GM18909 (cell line): ENCODE measurements around the gene PDGFB.

Experiments used
- ATAC-seq: cut with Tn5 transposase; IDR thresholded peaks from one replicate; pipeline ENCODE4 v1.9.1; 2021; ENCODE audit warnings: mild to moderate bottlenecking; ENCODE audit not compliant: unreplicated experiment, poor library complexity

The PDGFB gene

DNA sequence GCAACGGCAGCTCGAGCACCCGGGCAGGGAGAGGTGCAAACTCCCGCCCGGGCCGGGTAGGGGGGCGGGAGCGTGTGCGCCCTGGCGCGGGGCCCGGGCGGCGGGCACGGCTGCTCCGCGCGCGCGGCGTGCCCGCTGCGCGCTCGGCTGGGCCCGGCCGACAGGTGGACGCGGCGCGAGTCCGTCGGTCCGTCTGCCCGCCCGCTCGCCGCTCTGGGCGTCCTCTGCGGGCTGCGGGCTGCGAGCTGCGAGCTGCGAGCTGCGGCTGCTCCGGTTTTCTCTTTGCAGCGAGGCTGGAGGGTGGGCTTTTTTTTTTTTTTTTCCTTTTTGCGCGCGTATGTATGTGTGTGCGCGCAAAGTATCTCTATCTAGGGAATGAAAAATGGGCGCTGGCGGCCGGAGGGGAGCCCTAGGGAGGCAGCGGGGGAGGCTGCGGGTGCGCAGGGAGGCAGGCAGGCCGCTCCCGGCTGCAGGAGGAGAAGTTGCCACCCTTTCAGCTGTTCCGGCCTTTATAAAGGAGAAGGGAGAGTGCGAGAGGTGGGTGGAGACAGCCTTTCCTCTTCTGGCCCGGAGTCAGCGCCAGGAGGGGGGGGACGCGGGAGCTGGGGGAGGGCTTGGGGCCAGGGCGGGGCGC is at the start of gene PDGFB:
Gene PDGFB (minus strand): TSS at position 487 of the 634 bp plus-strand sequence. CDS start 1,019 bp downstream, outside the sequence.
- no peak for ATAC-seq

DNA sequence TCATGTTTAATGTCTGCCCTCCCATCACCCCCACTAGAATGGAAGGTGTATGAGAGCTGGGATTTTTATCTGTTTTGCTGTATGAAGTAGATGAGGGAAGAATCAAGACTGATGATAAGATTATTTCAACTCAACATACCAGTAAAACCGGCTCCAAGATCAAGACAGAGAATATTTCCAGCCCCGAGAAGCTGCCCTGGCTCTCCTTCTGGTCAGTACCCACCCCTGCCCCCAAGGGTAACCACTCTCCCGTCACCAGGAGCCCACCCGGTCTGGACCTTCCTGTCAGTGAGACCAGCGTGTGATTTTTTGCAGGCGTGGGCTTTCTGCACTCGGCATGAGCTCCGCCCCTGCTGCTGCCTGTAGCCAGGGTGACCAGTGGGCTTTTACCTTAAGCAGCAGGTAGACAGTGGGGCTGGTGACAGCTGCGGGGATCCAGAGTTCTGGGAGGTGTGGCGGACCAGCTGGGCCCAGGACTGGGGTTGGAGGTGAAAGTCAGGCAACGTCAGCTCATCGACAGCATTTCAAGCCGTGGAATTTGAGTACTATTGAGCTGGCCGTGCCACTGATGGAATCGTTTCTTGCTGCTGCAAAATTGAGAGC is 49.1 kb upstream of the PDGFB start:
- no peak for ATAC-seq

DNA sequence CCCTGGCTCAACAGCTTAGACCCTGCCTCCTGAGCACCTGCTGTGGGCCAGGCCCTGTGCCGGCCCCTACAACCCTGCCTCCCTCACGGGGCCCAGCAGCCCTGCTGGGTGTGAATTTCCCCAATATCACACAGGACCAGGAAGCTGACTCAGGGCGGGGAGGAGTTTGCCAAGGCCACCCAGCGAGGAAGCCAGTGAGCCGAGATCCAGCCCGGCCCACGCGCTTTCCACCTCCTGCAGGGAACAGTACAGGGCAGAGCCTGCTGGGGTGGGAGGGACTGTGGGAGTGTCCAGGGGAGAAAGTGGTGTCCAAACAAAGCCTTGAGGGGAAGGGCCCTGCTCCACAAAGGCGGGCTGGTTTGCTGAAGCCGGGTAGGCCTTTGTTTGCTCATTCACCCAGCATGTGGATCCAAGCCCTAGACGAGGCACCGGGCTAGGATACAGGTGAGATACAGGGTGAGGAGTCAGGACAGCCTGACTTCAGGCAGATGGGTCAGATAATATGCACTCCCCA is 47.8 kb upstream of the PDGFB start:
- ATAC-seq = no peak

DNA sequence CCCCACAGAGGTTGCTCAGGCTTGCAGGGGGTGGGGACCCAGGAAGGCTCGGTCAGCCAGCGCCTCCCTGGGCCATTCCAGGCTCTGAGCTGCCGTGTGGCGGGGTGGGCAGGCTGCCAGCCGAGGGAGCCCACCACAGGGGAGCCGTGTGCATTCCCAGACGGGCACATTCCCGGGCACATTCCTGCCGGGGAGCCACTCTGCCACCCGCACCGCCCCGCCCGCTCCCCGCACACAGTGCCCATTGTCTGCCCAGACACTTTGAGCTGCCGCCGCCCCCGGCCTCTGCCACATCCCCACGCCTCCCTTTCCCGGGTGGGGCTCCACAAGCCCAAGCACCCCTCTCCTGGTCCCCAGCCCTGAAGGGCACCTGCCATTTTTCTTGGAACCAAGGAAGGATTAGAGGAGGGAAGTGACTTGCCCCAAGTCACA is 47.3 kb upstream of the PDGFB start:
- ATAC-seq = no peak

DNA sequence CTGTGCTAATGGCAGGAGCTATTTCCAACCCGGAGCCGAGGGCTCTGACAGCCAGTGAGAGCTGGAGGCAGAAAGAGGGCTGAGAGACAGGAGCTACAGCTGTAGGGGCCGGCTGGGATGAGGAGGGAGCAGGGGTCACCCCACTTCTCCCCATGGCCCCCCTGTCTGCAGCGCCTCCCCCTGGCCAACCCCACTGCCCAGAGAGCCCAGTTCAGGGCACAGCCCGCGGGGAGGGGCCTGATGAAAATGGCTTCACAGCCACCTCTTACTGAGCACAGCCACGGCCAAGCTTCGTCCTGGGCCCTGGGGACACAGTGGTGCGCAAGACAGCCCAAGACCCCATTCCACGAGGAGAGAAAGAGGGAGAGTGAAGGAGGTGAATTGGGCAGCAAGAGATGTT is 46.7 kb upstream of the PDGFB start:
- ATAC-seq = no peak

DNA sequence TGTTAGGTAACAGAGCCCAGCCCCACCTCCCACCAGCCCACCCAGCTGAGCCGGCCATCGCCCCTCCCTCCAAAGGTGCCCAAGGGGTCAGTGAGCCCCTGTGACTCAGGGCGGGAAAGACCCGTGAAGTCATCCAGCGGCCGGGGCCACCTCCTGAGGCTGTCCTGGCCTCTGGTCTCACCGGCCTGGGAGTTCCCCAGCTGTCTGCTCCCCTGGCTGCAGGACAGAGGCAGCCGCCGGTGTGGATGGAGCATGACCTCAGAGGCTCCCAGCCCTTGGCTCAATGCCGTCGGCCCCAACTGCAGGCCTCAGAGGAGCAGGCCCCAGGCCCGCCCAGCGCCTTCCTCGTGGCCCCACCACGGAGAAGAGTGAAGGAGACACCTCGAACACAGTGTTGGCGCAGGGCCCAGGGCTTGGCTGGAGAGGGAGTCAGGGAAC is 46.0 kb upstream of the PDGFB start:
- no peak for ATAC-seq

DNA sequence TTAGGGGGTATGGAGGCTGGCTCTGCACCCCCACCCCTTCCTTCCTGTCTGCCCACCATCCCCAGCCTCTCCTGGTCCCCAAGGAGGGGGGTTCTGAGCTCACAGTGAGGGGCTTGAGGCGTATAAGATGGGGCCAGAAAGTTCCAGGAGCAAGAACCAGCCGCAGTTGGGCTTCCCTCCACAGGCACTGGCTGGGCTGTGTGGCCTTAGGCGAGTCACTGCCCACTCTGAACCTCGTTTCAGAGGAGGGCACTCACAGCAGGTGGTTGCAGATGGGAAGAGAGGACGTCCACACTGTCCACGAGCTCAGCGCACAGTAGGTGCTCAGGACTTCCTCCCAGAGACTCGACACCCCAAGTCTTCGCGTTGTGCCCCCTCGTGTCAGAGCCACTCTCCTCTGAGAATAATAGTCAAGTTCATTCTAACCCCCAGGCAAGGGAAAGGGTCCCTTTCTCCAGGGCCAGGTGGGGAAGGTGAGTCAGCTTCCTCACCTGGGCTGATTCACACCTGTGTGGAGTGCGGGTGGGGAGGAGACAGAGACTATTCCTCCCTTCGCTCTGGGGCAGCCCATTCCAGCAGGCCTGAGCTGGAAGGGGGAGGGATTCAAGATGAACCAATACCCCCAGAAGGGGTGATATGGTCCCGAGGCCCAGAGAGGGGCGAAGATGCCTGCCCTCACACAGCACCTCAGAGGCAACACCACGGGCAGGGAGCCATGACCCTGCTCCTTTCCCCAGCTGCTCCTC is 45.4 kb upstream of the PDGFB start:
- no peak for ATAC-seq

DNA sequence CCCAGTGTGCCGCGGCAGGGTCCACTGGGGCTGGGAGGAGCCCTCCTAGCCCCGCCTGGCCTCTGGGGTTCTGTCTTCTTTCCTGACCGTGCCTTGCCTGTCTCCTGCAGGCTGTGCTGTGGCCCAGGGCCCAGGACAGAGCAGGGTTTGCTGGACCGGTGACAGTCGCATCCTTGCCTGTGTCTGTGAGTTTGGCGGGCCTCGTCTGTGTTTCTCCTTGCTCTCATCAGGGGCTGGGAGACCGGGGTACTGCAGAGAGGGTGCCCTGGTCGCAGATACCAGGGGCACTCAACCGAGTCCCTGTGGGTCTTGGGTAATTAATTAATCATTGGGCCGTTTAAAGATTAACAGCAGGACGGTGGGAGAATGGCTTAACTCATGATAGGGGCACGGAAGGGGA is 44.8 kb upstream of the PDGFB start:
- ATAC-seq = no peak

DNA sequence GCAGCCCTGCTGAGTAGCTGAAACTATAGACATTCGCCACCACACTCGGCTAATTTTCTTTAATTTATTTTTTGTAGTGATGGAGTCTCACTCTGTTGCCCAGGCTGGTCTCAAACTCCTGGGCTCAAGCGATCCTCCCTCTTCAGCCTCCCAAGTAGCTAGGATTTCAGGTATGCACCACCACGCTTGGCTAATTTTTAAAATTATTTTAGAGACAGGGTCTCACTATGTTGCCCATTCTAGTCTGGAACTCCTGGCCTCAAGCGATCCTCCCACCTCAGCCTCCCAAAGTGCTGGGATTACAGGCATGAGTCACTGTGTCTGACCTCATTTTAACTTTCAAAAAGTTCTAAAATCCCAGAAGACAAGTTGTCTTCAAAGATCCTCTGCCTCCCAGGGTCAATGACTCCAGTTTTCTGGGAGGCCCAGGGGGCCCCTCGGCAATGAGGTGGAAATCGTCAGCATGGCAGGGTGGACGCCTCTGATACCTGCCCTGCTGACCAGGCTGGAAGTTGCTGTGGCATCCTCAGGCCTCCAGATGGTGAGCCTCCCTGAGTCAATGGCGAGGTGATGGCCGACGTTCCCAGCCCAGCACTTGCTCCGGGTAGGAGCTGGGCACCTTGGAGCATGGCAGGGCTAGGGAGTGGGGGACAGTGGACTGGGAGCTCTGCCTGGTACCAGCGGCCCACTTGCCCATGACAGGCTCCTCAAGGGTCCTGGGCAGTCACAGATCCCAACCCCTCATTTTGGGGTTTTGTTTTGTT is 43.5 kb upstream of the PDGFB start:
- ATAC-seq = no peak

DNA sequence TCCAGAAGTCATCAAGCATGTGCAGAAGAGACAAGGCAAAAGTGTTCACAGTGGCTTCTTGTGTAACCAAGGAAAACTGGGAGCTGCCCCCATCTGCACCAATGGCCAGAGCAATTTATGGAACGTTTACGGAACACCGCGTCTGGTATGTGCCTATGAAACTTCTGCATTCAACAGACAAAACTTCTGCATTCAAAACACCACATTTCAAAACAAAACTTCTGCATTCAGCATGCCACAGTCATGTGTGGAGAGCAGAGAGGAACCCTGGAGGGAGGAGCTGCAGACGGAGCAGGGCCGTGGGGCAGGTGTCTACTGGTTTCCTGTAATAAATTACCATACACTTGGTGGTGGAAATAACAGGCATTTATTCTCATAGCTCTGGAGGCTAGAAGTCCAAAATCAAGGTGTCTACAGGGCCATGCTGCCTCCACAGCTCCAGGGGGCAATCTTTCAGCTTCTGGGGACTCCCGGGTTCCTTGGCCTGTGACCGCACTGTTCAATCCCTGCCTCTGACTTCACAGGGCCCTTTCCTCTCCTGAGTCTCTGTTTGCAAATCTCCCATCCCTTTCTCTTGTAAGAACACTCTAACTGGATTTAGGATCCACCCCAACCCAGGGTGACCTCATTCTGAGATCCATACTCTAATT is 42.4 kb upstream of the PDGFB start:
- ATAC-seq = no peak

DNA sequence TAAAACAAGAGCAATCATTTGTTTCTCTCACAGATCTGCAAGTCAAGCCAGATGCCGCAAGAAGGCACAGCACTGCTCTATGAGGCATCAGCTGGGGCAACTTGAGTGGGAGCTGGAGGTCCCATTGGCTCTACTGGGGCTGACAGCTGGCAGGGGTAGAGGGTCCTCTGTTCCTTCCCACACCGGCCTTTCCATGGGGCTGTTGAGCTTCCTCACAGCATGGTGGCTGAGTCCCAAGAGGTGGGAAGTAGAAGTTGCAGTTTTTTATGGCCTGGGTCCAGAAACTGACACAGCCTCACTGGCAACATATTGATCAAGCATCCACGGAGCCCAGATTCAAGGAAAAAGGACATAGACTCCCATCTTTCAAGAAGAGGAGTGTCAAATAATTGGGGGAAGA is 40.2 kb upstream of the PDGFB start:
- ATAC-seq = no peak

DNA sequence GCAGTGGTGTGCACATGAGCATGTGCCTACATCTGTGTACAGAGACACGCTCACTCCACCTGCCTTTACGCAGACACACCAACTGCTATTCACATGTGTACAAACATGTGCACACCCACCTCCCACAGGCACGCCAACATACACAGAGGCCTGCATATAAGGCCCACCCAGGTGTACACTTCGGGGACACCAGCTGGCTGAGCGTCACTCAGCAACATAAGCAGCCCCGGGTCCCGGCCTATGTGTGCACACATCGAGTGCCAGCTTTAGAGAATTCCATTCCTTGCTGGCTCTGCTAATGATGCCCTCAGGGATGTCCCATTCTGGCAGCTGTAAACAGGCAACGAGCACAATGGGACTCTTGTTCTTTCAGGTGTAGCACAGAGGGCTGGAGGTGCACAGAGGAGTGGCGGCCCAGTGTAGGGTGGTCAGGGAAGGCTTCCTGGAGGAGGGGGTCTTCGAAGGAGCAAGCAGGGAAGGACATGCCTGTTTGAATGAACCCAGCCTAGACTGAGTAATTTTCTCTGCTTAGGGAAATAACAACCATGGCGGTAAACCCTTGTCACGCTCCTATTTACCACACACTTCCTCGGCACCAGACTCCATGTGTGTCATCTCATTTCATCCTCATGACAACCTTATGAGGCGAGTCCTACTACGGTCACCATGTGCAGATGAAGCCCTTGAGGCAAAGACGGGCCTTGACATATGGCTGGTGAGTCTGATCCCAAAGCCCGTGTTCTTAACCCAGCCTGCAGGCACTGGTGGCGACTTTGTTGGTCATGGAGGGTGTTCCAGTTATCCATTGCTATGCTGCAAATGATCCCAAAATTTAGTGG is 39.6 kb upstream of the PDGFB start:
- no peak for ATAC-seq

DNA sequence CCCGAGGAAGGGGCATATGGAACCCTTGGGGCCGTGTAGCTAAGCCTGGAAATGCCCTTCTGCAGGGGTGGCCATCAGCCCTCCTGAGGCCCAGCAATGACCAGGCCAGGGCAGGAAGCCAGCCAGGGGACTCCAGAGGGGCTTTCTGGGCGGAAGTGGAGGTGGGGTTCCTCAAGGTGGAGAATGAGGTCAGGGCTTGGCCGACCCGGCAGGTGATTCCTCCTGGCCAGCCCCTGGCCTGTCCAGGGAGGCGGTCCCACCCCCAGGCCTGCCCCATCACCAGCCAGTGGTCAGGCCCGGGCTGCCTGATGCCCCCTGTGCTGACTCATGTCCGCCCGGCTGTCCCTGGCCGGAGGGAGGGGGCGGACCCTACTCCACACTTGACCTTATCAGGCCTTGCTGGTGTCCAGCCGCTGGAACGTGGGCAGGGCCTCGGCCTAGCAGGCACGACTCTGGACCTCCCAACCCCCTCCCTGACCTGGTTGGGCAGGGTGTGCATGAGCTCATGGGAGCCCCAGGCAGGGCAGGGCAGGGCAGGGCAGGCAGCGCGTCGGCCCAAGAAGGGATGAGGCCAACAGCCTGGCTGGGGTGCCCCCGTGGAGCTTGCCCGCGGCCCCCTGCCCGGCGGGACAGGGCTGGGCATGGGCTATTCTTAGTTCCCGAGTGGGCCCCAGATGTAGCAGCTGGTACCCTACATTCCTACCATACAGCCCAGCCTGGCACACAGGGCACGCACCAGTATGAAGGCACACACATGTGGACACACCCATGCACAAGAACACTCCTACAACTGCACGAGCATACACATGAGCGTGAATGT is 38.8 kb upstream of the PDGFB start:
- no peak for ATAC-seq

DNA sequence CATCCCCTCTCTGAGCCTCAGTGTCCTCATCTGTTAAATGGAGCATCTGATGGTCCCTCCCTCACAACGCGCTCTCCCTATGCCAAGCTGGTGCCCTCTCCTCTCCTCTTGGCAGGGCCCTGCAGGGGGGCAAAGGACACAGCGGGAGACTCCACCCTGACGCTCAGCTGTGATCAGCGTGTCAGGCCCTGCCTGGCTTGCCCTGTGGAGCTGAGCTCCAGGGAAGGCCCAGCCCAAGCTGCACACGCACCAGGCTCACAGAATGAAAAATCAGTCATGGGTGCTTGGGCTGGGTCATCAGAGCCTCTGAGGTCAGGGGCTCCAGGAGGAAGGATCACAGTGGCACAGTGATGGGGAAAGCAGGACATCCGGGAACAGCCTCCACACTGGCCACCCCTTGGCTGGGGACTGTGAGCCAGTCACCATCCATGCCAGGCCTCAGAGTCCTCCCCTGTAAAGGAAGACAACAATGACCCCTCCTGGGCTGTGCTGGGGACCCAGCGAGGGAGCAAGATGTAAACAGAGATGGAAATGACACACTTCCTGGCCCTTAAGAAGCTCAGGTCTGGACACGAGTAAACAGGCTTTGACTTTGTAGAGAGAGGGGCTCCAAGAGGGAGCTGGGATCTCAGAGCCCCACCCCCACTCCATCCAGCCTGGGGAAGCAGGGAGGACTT is 38.0 kb upstream of the PDGFB start:
- ATAC-seq = no peak

DNA sequence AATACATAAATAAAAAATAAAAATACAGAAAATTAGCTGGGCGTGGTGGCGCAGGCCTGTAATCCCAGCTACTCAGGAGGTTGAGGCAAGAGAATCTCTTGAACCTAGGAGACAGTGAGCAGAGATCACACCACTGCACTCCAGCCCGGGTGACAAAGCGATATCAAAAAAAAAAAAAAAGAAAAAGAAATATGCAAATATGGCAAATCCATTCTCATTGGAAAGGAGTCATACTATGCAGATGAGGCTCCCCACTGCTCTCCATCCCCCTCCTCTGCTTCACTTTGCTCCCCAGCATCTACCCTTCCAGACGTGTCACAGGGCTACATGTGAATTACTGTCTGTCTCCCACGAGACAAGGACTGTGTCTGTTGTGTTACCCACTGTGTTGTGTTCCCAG is 36.3 kb upstream of the PDGFB start:
- ATAC-seq = no peak

DNA sequence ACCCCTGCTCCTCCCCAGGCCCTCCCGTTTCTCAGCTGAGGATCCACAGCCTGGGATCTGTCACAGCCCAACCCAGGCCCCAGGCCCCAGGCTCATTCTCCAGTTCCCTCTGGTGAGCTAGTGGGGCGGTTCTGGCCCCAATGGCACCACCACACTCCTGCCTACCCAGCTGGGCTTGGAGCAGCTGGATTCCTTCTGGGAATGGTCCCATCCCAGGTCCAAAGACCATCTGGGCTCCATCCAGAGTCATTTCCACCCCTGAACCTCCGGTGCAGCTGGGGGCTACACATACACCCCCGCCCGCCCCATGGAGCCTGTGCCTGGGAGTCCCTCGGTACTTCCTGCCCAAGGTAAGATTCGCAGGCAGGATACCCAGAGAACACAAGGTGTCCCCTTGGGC is 35.5 kb upstream of the PDGFB start:
- no peak for ATAC-seq

DNA sequence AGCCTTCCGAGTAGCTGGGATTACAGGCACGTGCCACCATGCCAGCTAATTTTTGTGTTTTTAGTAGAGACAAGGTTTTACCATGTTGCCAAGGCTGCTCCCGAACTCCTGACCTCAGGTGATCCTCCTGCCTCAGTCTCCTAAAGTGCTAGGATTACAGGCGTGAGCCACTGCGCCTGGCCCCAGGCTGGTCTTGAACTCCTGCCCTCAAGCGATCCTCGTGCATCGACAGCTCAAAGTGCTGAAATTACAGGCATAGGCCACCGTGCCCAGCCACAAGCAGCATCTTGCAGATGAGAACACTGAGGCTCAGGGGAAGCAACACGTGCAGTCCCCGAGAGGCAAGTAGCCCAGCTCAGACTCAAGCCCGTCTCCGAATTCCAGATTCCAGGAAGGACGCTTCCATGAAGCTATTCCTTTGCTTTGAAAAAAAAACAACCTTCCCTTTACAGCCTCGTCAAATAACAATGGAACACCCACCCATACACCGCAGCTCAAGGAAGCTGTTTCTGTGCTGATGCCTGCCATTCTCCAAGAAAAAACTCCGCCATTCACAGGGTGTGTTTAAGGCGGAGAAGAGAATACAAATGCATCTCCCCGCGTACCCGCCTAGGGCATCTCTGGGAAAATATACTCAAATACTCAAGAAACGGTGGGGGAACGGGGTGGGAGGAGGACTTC is 34.5 kb upstream of the PDGFB start:
- no peak for ATAC-seq
